Panc1 (cell line): Measurements from ENCODE around the gene SH3PXD2A. TPM values are rescaled to one million over a fixed set of nuclear protein-coding genes. Genes with fewer than 3 reads are reported as not detected.

Experiments used
- ATAC-seq: fragments of 200-7000 bp; cut with Tn5 transposase; 2 replicates; pipeline ENCODE4 v1.9.1; 2020; ENCODE audit warnings: mild to moderate bottlenecking, moderate library complexity
- BruUV-seq: library from RNA; stranded (reverse); fragments of 400-500 nt; replicated peaks from 2 replicates; lab custom pipeline; 2021; lab: Mats Ljungman, UMichigan
- CTCF ChIA-PET: fragments of 300-600 bp; sonication (Branson Sonifier 250); formaldehyde crosslinking; loops from one replicate; lab custom pipeline; 2022; ENCODE audit warnings: antibody characterized with exemption; lab: Charles Lee
- POLR2A ChIA-PET: fragments of 300-600 bp; sonication (Branson Sonifier 250); formaldehyde crosslinking; loops from one replicate; lab custom pipeline; 2022; ENCODE audit warnings: antibody characterized with exemption; lab: Charles Lee
- DNase-seq: peaks from one replicate; pipeline ENCODE4 v3.0.0-alpha.2; 2010; ENCODE audit warnings: low read depth, low spot score
- H3K27ac ChIP-seq: 2 replicates; pipeline ENCODE4 v1.5.1; 2011; ENCODE audit warnings: mild to moderate bottlenecking, low read length, inconsistent platforms
- H3K27me3 ChIP-seq: fragments of 200-500 bp; sonication (Bioruptor generic); 2 replicates; pipeline ENCODE4 v1.6.0; 2014; ENCODE audit warnings: low read length, inconsistent platforms; ENCODE audit not compliant: control insufficient read depth, insufficient read depth
- H3K36me3 ChIP-seq: fragments of 200-500 bp; sonication (Bioruptor generic); 2 replicates; pipeline ENCODE4 v1.5.1; 2014; ENCODE audit warnings: inconsistent platforms, mild to moderate bottlenecking, low read length, moderate library complexity; ENCODE audit not compliant: control insufficient read depth, insufficient read depth
- H3K4me1 ChIP-seq: 2 replicates; pipeline ENCODE4 v1.5.1; 2011; ENCODE audit warnings: inconsistent platforms, mild to moderate bottlenecking, low read length, moderate library complexity; ENCODE audit not compliant: control insufficient read depth, insufficient read depth
- H3K4me3 ChIP-seq, 2 experiments: 2 replicates each; pipeline ENCODE4 v1.5.1; 2011 to 2012; ENCODE audit warnings: low read depth in 2 of 2, low read length in 2 of 2, mild to moderate bottlenecking in 2 of 2, inconsistent platforms in 1 of 2, moderate library complexity in 1 of 2
- H3K9me3 ChIP-seq: fragments of 200-500 bp; sonication (Bioruptor generic); 2 replicates; pipeline ENCODE4 v1.5.1; 2014; ENCODE audit warnings: low read depth, mild to moderate bottlenecking, inconsistent platforms, low read length, moderate library complexity; ENCODE audit not compliant: control insufficient read depth, insufficient read depth
- CTCF ChIP-seq: fragments of 450-650 bp; IDR thresholded peaks from 2 replicates; pipeline ENCODE4 v1.5.1; 2017; ENCODE audit warnings: mild to moderate bottlenecking
- POLR2AphosphoS5 ChIP-seq: IDR thresholded peaks from 2 replicates; pipeline ENCODE4 v1.6.1; 2012; ENCODE audit warnings: mild to moderate bottlenecking, low read depth, low read length, moderate library complexity
- REST ChIP-seq, 2 experiments: IDR thresholded peaks; 2 replicates each; pipeline ENCODE4 v1.6.1; 2011 to 2012; ENCODE audit warnings: low read depth in 2 of 2, control low read depth in 1 of 2, low read length in 1 of 2, mild to moderate bottlenecking in 1 of 2, moderate library complexity in 1 of 2; ENCODE audit not compliant: insufficient read depth in 1 of 2
- SIN3A ChIP-seq: IDR thresholded peaks from 2 replicates; pipeline ENCODE4 v1.6.1; 2012; ENCODE audit warnings: low read depth, mild to moderate bottlenecking, low read length, moderate library complexity, borderline replicate concordance; ENCODE audit not compliant: insufficient read depth
- TCF7L2 ChIP-seq: IDR thresholded peaks from 2 replicates; pipeline ENCODE4 v1.6.1; 2011; ENCODE audit warnings: mild to moderate bottlenecking, low read depth, low read length, inconsistent platforms
- in situ Hi-C: cut with HindIII; loops from 2 replicates; pipeline ENCODE4 v1.10.0; 2016; ENCODE audit warnings: low sequenced_read_pairs, low pct_unique_long_range_greater_than_20kb
- intact Hi-C: fragments of 100-400 bp; cut with micrococcal nuclease; formaldehyde crosslinking; loops from one replicate; pipeline ENCODE4 v1.10.0; 2022; ENCODE audit not compliant: unreplicated experiment
- total RNA-seq: library from RNA; stranded (reverse); gene quantifications from one replicate; pipeline ENCODE4 v1.2.1, GENCODE V29; 2021; ENCODE audit not compliant: unreplicated experiment

SH3PXD2A gene
- total RNA-seq, 1 experiment from 2014 or later, result 5.7 TPM

- no peak overlapping the region for H3K4me3 ChIP-seq
- no peaks in the 10 kb centered on the region for H3K27me3 ChIP-seq
- H3K4me1 ChIP-seq, result no peaks in the 10 kb centered on the region
- in situ Hi-C loops (no loop called here), intact Hi-C loops (no loop called here)
- ChIA-PET CTCF (no interaction called here), POLR2A (no interaction called here)
- ATAC-seq (no peak), DNase-seq (no peak)
- no peaks in the 10 kb centered on the region for H3K9me3 ChIP-seq
- H3K27ac ChIP-seq, result no peak overlapping the region
- H3K36me3 ChIP-seq, result no peaks in the 10 kb centered on the region
- TF ChIP-seq TCF7L2 (no peak), POLR2AphosphoS5 (no peak), REST (IDR thresholded peaks at IDR 0.05; ENCODE audit: insufficient read depth in 1 of 2, low read depth in 2 of 2, low read length in 1 of 2) (no peak), CTCF (no peak), SIN3A (no peak)
- BruUV-seq, result no TSS peak
Measured at GRCh38 chr10:103632247-103632642, 223.1 kb downstream of the SH3PXD2A start.

GRCh38 chr10:103630156-103630555, 225.2 kb downstream of the SH3PXD2A start:
- intact Hi-C loops, result no loop called here
- in situ Hi-C loops, result no loop called here
- H3K27ac ChIP-seq, result no peak overlapping the region
- TF ChIP-seq POLR2AphosphoS5, result no peak
- TF ChIP-seq SIN3A, result no peak
- no peak for TF ChIP-seq TCF7L2
- no peak for TF ChIP-seq CTCF
- TF ChIP-seq REST (IDR thresholded peaks at IDR 0.05; ENCODE audit: insufficient read depth in 1 of 2, low read depth in 2 of 2, low read length in 1 of 2), result no peak
- DNase-seq, result no peak
- no peaks in the 10 kb centered on the region for H3K36me3 ChIP-seq
- no TSS peak for BruUV-seq
- no peaks in the 10 kb centered on the region for H3K9me3 ChIP-seq
- H3K27me3 ChIP-seq, result no peaks in the 10 kb centered on the region
- POLR2A ChIA-PET, result no interaction called here
- H3K4me1 ChIP-seq, result no peaks in the 10 kb centered on the region
- no peak for ATAC-seq
- no peak overlapping the region for H3K4me3 ChIP-seq
- CTCF ChIA-PET, result no interaction called here
